ENCODE data around the gene TIPARP. TPM values are rescaled to one million over a fixed set of nuclear protein-coding genes. Genes with fewer than 3 reads are reported as not detected.

Gene TIPARP
- total RNA-seq, 1 experiment from 2014 or later = 15.8 TPM

DNA sequence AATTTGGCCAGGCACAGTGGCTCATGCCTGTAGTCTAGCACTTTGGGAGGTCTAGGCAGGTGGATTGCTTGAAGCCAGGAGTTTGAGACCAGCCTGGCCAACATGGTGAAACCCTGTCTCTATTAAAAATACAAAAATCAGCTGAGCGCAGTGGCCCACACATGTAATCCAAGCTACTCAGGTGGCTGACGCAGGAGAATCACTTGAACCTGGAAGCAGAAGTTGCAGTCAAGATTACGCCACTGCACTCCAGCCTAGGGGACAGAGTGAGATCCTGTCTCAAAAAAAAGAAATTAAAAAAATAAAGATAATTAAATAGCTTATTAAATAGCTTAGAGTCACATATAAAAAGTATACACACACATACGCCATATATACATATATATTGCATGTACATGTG, 3.7 kb upstream of the TIPARP start:
- H3K27ac Mint-ChIP-seq (ENCODE audit: unreplicated experiment) = no peak overlapping the region
- BruUV-seq (replicated peaks) = no TSS peak
- H3K36me3 Mint-ChIP-seq (ENCODE audit: insufficient read depth, unreplicated experiment) = peaks cover 9% of the 10 kb centered on the region
- POLR2A ChIA-PET = no interaction called here
- H3K9me3 ChIP-seq = no peaks in the 10 kb centered on the region
- H3K27me3 ChIP-seq (replicated peaks; ENCODE audit: control insufficient read depth, insufficient read depth, low read length) = no peaks in the 10 kb centered on the region
- H3K4me3 ChIP-seq (ENCODE audit: low read depth, low read length) = no peak overlapping the region
- intact Hi-C loops (cut with micrococcal nuclease; ENCODE audit: unreplicated experiment) = loop anchor here (5.0 kb wide), 1 partner anchor 63 kb away; no protein-coding TSS in a partner anchor
- no peaks in the 10 kb centered on the region for H3K4me1 Mint-ChIP-seq (ENCODE audit: low read depth, unreplicated experiment)
- TF ChIP-seq, protein P1, sequence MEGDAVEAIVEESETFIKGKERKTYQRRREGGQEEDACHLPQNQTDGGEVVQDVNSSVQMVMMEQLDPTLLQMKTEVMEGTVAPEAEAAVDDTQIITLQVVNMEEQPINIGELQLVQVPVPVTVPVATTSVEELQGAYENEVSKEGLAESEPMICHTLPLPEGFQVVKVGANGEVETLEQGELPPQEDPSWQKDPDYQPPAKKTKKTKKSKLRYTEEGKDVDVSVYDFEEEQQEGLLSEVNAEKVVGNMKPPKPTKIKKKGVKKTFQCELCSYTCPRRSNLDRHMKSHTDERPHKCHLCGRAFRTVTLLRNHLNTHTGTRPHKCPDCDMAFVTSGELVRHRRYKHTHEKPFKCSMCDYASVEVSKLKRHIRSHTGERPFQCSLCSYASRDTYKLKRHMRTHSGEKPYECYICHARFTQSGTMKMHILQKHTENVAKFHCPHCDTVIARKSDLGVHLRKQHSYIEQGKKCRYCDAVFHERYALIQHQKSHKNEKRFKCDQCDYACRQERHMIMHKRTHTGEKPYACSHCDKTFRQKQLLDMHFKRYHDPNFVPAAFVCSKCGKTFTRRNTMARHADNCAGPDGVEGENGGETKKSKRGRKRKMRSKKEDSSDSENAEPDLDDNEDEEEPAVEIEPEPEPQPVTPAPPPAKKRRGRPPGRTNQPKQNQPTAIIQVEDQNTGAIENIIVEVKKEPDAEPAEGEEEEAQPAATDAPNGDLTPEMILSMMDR (IDR thresholded peaks at IDR 0.05; ENCODE audit: insufficient read depth in 1 of 2, low read depth in 1 of 2, low read length in 1 of 2, severe bottlenecking in 1 of 2, unreplicated experiment in 1 of 2) = no peak
- H3K4me1 ChIP-seq = peaks cover 15% of the 10 kb centered on the region; the same call in 1 of the 2 replicates
- no peaks in the 10 kb centered on the region for H3K36me3 ChIP-seq (ENCODE audit: control insufficient read depth, insufficient read depth, low read length)
- H3K9me3 Mint-ChIP-seq (ENCODE audit: unreplicated experiment) = no peaks in the 10 kb centered on the region
- no peaks in the 10 kb centered on the region for H3K27me3 Mint-ChIP-seq (ENCODE audit: insufficient read depth, unreplicated experiment)
- DNase-seq = no peak
- CTCF ChIA-PET = interaction anchor here (0.7 kb wide), 1 partner anchor 767 kb away, joined by 3 read pairs; no protein-coding TSS in a partner anchor
- H3K4me3 Mint-ChIP-seq (ENCODE audit: unreplicated experiment) = no peak overlapping the region

- no peaks in the 10 kb centered on the region for H3K9me3 Mint-ChIP-seq (ENCODE audit: unreplicated experiment)
- no peaks in the 10 kb centered on the region for H3K27me3 Mint-ChIP-seq (ENCODE audit: insufficient read depth, unreplicated experiment)
- POLR2A ChIA-PET = interaction anchor here (0.7 to 3.2 kb wide), 5 partner anchors 46 to 441 kb away, joined by 3 to 26 read pairs (median 4); partner anchors contain the start of gene SSR3
- Histone ChIP-seq H3K27me3 (replicated peaks; ENCODE audit: control insufficient read depth, insufficient read depth, low read length) (no peaks in the 10 kb centered on the region), H3K36me3 (ENCODE audit: control insufficient read depth, insufficient read depth, low read length) (no peaks in the 10 kb centered on the region), H3K4me3 (ENCODE audit: low read depth, low read length) (peak overlapping the region; percentile 84), H3K4me1 (0 out of 2 replicates have a peak, but pooled peaks cover 8% of the 10 kb centered on the region), H3K9me3 (no peaks in the 10 kb centered on the region)
- CTCF ChIA-PET = interaction anchor here (0.7 to 2.3 kb wide), 9 partner anchors 19 to 415 kb away, joined by 3 to 14 read pairs (median 5); partner anchors contain the start of gene SSR3
- H3K36me3 Mint-ChIP-seq (ENCODE audit: insufficient read depth, unreplicated experiment) = peaks cover 25% of the 10 kb centered on the region
- peak overlapping the region; percentile 95 for H3K27ac Mint-ChIP-seq (ENCODE audit: unreplicated experiment)
- peak overlapping the region; percentile 97 for H3K4me3 Mint-ChIP-seq (ENCODE audit: unreplicated experiment)
- no peak for DNase-seq
- TF ChIP-seq, protein P1 (IDR thresholded peaks at IDR 0.05; ENCODE audit: insufficient read depth in 1 of 2, low read depth in 1 of 2, low read length in 1 of 2, severe bottlenecking in 1 of 2, unreplicated experiment in 1 of 2) = no peak
- intact Hi-C loops (cut with micrococcal nuclease; ENCODE audit: unreplicated experiment) = loop anchor here (1.0 to 5.0 kb wide), 11 partner anchors 45 to 464 kb away; partner anchors contain the start of gene SSR3
- no peaks in the 10 kb centered on the region for H3K4me1 Mint-ChIP-seq (ENCODE audit: low read depth, unreplicated experiment)
- BruUV-seq (replicated peaks) = TSS peak; percentile 69
Measured at GRCh38 chr3:156673732-156674045, 701 bp upstream of the TIPARP start.

GRCh38 chr3:156674911-156675829, 780 bp downstream of the TIPARP start:
- no peaks in the 10 kb centered on the region for H3K27me3 Mint-ChIP-seq (ENCODE audit: insufficient read depth, unreplicated experiment)
- intact Hi-C loops (cut with micrococcal nuclease; ENCODE audit: unreplicated experiment) = loop anchor here (1.0 to 5.0 kb wide), 11 partner anchors 44 to 462 kb away; partner anchors contain the start of gene SSR3
- no peaks in the 10 kb centered on the region for H3K4me1 Mint-ChIP-seq (ENCODE audit: low read depth, unreplicated experiment)
- POLR2A ChIA-PET = interaction anchor here (0.6 to 3.2 kb wide), 6 partner anchors 120 to 797 kb away, joined by 3 to 26 read pairs (median 5); partner anchors contain the start of gene SSR3
- Histone ChIP-seq H3K27me3 (replicated peaks; ENCODE audit: control insufficient read depth, insufficient read depth, low read length) (no peaks in the 10 kb centered on the region), H3K4me3 (ENCODE audit: low read depth, low read length) (peak overlapping the region; percentile 84), H3K9me3 (no peaks in the 10 kb centered on the region), H3K4me1 (peaks cover 8% of the 10 kb centered on the region; the same call in 1 of the 2 replicates), H3K36me3 (ENCODE audit: control insufficient read depth, insufficient read depth, low read length) (no peaks in the 10 kb centered on the region)
- H3K36me3 Mint-ChIP-seq (ENCODE audit: insufficient read depth, unreplicated experiment) = peaks cover 35% of the 10 kb centered on the region
- no TSS peak for BruUV-seq (replicated peaks)
- TF ChIP-seq, protein P1 (IDR thresholded peaks at IDR 0.05; ENCODE audit: insufficient read depth in 1 of 2, low read depth in 1 of 2, low read length in 1 of 2, severe bottlenecking in 1 of 2, unreplicated experiment in 1 of 2) = peak; percentile 27
- H3K4me3 Mint-ChIP-seq (ENCODE audit: unreplicated experiment) = peak overlapping the region; percentile 97
- peak overlapping the region; percentile 68 for H3K27ac Mint-ChIP-seq (ENCODE audit: unreplicated experiment)
- no peaks in the 10 kb centered on the region for H3K9me3 Mint-ChIP-seq (ENCODE audit: unreplicated experiment)
- DNase-seq = peak; percentile 42 to 58
- CTCF ChIA-PET = interaction anchor here (0.8 to 2.3 kb wide), 8 partner anchors 47 to 413 kb away, joined by 3 to 14 read pairs (median 4); partner anchors contain the start of gene SSR3
